Non-pigmented ciliary epithelial cell (primary cell): ENCODE measurements around the gene PLPPR1.

Experiments used
- DNase-seq: peaks from one replicate; pipeline ENCODE4 v3.0.0-alpha.2; 2010; ENCODE audit warnings: low read depth

Gene PLPPR1

GRCh38 chr9:101209670-101210069 lies 181.1 kb downstream of the PLPPR1 start:
- no peak for DNase-seq

- no peak for DNase-seq
These were observed 184.1 kb downstream of the PLPPR1 start for GRCh38 chr9:101212661-101213060.

GRCh38 chr9:101219030-101219429 lies 190.5 kb downstream of the PLPPR1 start:
- DNase-seq, result no peak

GRCh38 chr9:101220341-101220740 lies 191.8 kb downstream of the PLPPR1 start:
- no peak for DNase-seq

GRCh38 chr9:101225271-101225670 lies 196.7 kb downstream of the PLPPR1 start:
- no peak for DNase-seq

GRCh38 chr9:101226161-101226560 lies 197.6 kb downstream of the PLPPR1 start:
- DNase-seq, result no peak

- DNase-seq, result no peak
These were observed 198.3 kb downstream of the PLPPR1 start for GRCh38 chr9:101226803-101227202.

GRCh38 chr9:101229606-101230005 lies 201.1 kb downstream of the PLPPR1 start:
- no peak for DNase-seq

GRCh38 chr9:101232405-101232977 lies 204.0 kb downstream of the PLPPR1 start:
- DNase-seq, result no peak

GRCh38 chr9:101235105-101235866 lies 206.8 kb downstream of the PLPPR1 start:
- no peak for DNase-seq

GRCh38 chr9:101242651-101243050 lies 214.1 kb downstream of the PLPPR1 start:
- DNase-seq, result no peak

GRCh38 chr9:101246691-101247090 lies 218.2 kb downstream of the PLPPR1 start:
- no peak for DNase-seq

- no peak for DNase-seq
These were observed 218.8 kb downstream of the PLPPR1 start for GRCh38 chr9:101247297-101247696.

GRCh38 chr9:101254733-101255433 lies 226.4 kb downstream of the PLPPR1 start:
- DNase-seq, result no peak

GRCh38 chr9:101264727-101265126 lies 236.2 kb downstream of the PLPPR1 start:
- DNase-seq, result no peak

- DNase-seq, result no peak
These were observed 236.7 kb downstream of the PLPPR1 start for GRCh38 chr9:101265261-101265660.

- DNase-seq, result no peak
These were observed 239.9 kb downstream of the PLPPR1 start for GRCh38 chr9:101268426-101268825.

GRCh38 chr9:101269591-101270283 lies 241.2 kb downstream of the PLPPR1 start:
- DNase-seq, result no peak

GRCh38 chr9:101270302-101270701 lies 241.8 kb downstream of the PLPPR1 start:
- no peak for DNase-seq

GRCh38 chr9:101271102-101271501 lies 242.6 kb downstream of the PLPPR1 start:
- no peak for DNase-seq

GRCh38 chr9:101274971-101275768 lies 246.6 kb downstream of the PLPPR1 start:
- no peak for DNase-seq

- no peak for DNase-seq
These were observed 247.3 kb downstream of the PLPPR1 start for GRCh38 chr9:101275769-101276250.
